ENCODE results near the gene NRXN3.
"Not testable (repeated sequence)": the region's sequence is repeated elsewhere in the genome, so short reads cannot be mapped to it uniquely, and the experiment has no call there.

Gene NRXN3

GRCh38 chr14:79080040-79080439 is 909.9 kb downstream of the NRXN3 start:
- no peak for DNase-seq (ENCODE audit: low read depth)

DNA sequence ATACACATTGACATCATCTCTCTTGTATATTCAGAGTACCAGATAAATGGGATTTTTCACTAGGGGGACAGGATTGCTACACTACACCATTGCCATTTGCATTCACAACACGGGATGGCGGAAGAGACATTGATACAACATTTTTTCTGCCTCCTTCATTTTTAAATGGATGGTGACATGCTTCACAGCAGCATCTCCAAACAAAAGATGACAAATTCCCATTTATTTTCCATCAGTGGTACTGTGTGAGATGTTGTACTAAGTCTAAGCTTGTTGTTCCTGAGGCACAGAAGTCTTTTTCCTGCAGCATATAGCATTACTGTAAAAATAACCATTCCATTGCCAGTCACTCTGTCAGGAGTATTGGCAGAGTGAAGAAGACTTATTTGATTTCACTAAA is 912.7 kb downstream of the NRXN3 start:
- no peak for DNase-seq (ENCODE audit: low read depth)

GRCh38 chr14:79083356-79083755 is 913.2 kb downstream of the NRXN3 start:
- DNase-seq (ENCODE audit: low read depth), result no peak

DNA sequence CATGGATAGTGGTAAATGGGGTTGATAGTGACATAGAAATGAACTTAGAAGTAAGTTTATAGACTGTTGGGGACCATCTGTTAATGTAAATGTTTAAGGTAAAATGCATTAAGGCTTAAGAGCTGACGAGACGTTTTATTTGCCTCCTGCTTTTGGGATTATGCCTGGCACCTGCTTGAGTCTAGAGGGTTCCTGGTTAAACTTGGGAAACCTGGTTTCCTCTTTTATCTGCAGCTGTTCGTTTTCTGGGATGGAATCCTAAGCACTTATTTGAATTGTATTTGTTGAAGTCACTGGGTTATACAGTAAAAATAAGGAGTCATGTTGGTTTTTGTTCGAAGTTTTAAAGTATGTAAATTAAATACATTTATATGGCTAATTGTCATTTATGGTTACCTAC is 914.7 kb downstream of the NRXN3 start:
- no peak for DNase-seq (ENCODE audit: low read depth)

DNA sequence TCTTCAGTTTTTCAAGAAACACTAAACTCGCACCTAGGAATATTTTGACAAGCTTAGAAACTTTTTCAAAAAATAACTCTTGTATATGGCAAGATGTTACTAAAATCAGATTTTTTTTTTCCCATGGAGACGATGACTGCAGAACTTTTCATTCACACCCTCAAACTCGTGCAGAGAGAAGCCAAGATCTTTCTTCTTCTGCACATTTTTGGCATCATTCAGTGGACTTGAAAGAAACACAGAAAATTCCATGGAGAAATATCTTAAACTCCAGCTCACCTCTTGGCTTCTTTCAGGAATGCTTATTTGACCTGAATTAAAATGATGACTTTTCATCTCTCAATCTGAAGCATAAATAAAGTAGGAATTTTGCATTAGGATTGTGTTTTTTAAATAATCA is 919.4 kb downstream of the NRXN3 start:
- no peak for DNase-seq (ENCODE audit: low read depth)

GRCh38 chr14:79090641-79091180 is 920.5 kb downstream of the NRXN3 start:
- DNase-seq (ENCODE audit: low read depth), result no peak

DNA sequence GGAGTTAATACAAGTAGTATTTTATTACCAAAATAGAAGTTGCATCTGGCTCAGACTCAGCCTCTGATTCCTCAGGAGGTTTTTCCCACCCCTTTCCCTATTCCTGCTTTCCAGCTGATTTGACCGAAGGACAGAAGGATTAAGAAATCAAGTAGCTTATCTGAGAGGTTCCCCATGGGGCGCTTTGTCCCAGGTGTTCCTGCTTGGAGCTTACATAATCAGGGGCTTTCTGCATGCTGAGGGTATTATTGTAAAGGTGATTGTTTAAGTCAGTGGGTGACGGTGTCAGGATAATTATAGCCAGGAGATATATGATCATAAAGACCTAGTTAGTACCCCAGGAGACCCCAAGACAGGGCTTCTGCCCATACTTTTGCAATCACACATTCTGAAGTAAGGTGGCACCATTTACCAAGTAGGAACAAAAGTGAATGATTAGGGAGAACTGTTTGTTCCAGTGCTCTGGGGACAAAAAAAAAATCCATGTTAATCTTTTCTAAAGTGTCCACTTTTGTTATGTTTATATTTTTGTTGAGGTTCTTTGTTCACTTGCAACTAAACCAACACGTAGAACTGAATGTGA is 921.3 kb downstream of the NRXN3 start:
- no peak for DNase-seq (ENCODE audit: low read depth)

DNA sequence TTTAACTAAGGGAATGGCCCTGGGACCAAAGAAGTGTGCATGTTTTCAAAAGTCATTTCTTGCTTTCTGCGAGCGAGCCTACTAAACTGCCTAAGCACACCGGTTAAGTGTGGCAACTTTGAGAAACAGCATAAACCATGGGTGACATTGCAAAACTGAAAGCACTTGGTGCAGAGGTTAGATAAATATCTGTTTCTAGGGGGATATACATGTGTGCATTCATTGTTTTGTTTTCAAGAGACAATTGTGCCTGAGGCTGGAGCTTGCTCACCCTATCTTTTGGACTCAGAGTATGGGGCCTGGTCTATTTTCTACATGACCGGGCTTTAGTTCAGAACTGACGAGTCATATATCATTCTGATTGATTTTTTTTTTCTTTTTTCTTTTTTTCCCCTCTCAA is 923.4 kb downstream of the NRXN3 start:
- DNase-seq (ENCODE audit: low read depth), result no peak

DNA sequence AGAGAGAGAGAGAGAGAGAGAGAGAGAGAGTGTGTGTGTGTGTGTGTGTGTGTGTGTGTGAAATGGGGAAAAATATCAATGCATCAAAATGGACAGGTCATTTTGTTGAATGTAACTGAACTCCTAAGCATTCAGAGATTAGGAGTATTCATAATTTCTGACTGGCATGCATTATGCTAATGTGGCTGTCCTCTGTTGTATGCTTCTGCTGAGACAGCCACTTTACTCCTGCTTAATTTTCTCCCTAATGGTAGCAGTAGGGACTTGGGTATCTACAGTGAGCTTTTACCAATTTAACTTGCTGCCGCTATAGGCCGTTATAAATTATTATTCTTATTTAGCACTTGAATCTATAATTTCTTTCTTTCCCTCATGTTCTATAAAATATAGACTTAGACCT is 924.8 kb downstream of the NRXN3 start:
- no peak for DNase-seq (ENCODE audit: low read depth)

GRCh38 chr14:79096811-79097210 is 926.6 kb downstream of the NRXN3 start:
- no peak for DNase-seq (ENCODE audit: low read depth)

GRCh38 chr14:79098324-79098723 is 928.2 kb downstream of the NRXN3 start:
- DNase-seq (ENCODE audit: low read depth), result no peak

GRCh38 chr14:79100578-79100977 is 930.4 kb downstream of the NRXN3 start:
- DNase-seq (ENCODE audit: low read depth), result no peak

GRCh38 chr14:79101388-79101787 is 931.2 kb downstream of the NRXN3 start:
- no peak for DNase-seq (ENCODE audit: low read depth)

DNA sequence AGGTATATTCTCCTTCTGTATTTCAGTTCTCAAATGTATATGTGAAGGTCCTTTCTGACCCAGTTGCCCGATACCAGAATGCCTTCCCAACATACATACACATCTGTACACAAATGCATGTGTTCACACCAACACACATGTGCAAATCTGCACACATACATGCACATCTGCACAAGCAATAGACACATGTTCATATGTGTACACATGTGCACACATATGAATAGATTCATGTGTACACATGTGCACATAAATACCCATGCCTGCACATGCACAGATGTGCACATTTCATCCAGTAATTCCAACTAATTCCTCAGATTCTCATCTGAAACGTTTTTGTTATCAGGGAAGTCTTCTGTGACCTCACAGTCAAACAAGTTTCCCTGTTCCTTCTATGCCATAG is 933.6 kb downstream of the NRXN3 start:
- DNase-seq (ENCODE audit: low read depth), result no peak

GRCh38 chr14:79110564-79110963 is 940.4 kb downstream of the NRXN3 start:
- not testable (repeated sequence) for DNase-seq (ENCODE audit: low read depth)

DNA sequence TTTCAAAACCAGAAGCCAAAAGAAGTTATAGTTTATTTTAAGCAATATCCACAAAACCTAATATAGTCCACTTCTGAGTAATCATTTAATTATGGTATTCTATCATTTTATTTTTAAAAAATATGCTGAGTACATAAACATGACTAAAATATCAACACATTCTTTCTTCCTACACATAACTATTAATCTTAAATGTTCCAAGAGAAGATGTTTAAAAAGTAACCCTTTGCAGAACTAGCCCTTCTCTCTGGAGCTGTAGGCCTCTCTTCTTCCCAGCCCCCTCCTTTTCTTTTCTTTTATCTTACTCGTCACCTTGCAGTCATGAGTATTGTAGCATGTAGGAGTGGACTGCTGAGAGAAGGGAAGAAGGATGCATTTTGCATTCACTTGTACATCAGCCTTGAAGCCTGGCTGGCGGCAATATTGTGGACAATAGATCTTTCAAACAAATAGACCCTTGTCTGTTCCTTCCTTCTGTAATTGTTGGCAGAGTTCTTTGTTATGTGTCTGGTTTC is 941.9 kb downstream of the NRXN3 start:
- no peak for DNase-seq (ENCODE audit: low read depth)

DNA sequence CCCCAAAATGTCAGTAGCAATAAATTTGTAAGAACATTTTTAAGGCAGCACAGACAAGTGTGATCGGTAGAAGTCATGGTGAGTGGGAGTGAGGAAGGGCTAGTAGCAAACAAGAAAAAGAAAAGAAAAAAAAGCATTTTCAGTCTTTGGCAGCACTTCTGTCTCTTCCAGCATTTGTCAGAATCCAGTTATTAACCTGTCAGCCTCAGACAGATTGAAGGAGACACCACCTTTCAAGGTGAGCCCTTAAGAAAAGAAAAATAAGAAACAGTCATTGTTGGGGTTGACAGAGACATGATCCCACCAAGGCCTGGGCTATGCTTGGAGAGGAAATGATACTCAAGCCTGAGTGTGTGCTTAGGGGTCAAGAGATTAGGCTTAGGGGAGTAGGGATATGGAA is 947.4 kb downstream of the NRXN3 start:
- DNase-seq (ENCODE audit: low read depth), result no peak

GRCh38 chr14:79118291-79118690 is 948.1 kb downstream of the NRXN3 start:
- DNase-seq (ENCODE audit: low read depth), result no peak

DNA sequence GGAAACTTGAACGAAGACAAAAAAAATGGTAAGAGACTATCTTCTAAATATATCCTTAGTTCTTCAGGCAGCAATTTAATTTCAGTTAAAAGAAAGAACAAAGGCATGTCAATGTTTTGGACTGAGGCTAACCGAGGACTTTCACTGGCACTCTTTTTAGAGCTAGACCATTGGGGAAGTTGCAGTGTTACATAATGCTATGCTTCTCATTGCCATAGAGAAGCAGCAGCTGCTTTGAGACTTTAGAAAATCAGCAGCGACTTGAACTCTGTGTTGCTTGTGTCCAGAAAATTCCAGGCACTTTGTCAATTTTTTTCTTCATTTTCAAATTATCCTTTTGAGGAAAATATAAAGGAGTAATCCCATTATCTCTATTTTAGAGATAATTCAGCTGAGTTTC is 964.2 kb downstream of the NRXN3 start:
- DNase-seq (ENCODE audit: low read depth), result no peak

DNA sequence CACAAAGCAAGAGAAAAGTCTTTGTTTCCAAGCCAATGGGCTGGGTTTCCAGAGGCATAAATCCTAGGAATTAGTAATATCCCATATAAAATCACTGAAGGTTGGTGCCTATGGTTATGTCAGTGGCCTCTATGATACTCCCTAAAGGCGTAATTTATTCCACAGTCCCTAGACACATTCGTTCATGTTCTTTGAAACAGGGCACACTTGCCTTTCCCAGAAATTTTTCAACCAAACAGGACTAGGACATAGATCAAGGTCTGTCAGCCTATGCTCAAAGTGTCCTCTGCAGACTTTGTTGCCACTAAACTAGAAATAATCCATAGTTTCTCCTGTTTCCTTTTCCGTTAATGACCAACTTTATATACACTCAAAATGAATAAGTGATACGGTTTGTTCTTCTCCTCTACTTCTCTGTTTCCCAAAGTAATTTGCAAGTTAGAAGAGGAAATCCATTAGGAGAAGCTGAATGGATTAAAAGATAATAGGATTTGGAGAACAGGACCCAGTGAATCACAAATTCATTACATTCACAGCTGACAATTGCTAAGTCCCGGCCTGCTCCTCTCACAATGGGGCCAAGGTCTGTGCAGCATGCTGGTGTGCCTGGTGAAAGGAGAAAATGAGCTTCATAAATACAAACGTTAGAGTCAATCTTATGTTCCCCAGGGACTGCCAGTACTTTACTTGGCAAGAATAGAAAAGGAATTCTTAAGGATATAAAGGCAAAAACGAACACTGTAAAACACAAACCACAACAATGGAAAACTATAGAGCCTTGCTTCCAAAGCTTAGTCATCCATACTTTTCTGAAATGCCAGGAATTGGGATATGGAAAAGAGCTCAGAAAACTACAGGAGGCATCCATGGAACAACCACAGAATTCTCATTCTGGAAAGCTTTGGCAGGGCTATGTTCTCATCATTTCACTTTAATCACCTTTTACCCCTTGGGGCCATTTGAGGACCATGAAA is 966.2 kb downstream of the NRXN3 start:
- no peak for DNase-seq (ENCODE audit: low read depth)

- DNase-seq (ENCODE audit: low read depth), result no peak
Observed at GRCh38 chr14:79137045-79137430, 966.9 kb downstream of the NRXN3 start.

- DNase-seq (ENCODE audit: low read depth), result no peak
Observed at GRCh38 chr14:79137836-79138235, 967.7 kb downstream of the NRXN3 start.

- no peak for DNase-seq (ENCODE audit: low read depth)
Observed at GRCh38 chr14:79144896-79145295, 974.7 kb downstream of the NRXN3 start.

All from activated gamma-delta T cell treated with anti-CD3 and anti-CD28 coated beads, Interleukin-2, amount 50 U/mL, for 16 hours (primary cell).